DND-41 (cell line): ENCODE results near the gene SUB1.

Source experiments
- ATAC-seq: fragments of 200-7000 bp; cut with Tn5 transposase; 3 replicates; pipeline ENCODE4 v1.9.1; 2021; ENCODE audit warnings: low read depth; ENCODE audit not compliant: insufficient read depth
- DNase-seq: peaks from one replicate; pipeline ENCODE4 v3.0.0-alpha.2; 2020
- H2AFZ ChIP-seq: 2 replicates; pipeline ENCODE4 v1.6.0; 2012; ENCODE audit warnings: low read depth, low read length
- H3K27ac ChIP-seq: 2 replicates; pipeline ENCODE4 v1.5.1; 2012; ENCODE audit warnings: low read length, inconsistent platforms
- H3K27me3 ChIP-seq: fragments of 200-600 bp; sonication (generic); 2 replicates; pipeline ENCODE4 v1.6.0; 2012; ENCODE audit warnings: low read length, mild to moderate bottlenecking, inconsistent platforms; ENCODE audit not compliant: insufficient read depth, poor library complexity
- H3K36me3 ChIP-seq: 2 replicates; pipeline ENCODE4 v1.5.1; 2012; ENCODE audit warnings: low read length, inconsistent platforms; ENCODE audit not compliant: insufficient read depth
- H3K4me1 ChIP-seq: 2 replicates; pipeline ENCODE4 v1.5.1; 2012; ENCODE audit warnings: mild to moderate bottlenecking, low read length; ENCODE audit not compliant: insufficient read depth
- H3K4me2 ChIP-seq: 2 replicates; pipeline ENCODE4 v1.6.0; 2012; ENCODE audit warnings: mild to moderate bottlenecking, moderate library complexity, low read length, inconsistent platforms; ENCODE audit not compliant: insufficient read depth
- H3K4me3 ChIP-seq, 2 experiments: fragments of 200-600 bp in 1 of 2; shearing (Covaris generic) in 1 of 2; 2 replicates each; pipeline ENCODE4 v1.5.1; 2012 to 2016; ENCODE audit warnings: inconsistent platforms in 2 of 2, low read length in 2 of 2, mild to moderate bottlenecking in 2 of 2, low read depth in 1 of 2, moderate library complexity in 1 of 2
- H3K79me2 ChIP-seq: 2 replicates; pipeline ENCODE4 v1.6.0; 2012; ENCODE audit warnings: low read length, inconsistent platforms; ENCODE audit not compliant: insufficient read depth
- H3K9ac ChIP-seq: 2 replicates; pipeline ENCODE4 v1.6.0; 2012; ENCODE audit warnings: low read depth, mild to moderate bottlenecking, inconsistent platforms, low read length, moderate library complexity
- H3K9me3 ChIP-seq: 2 replicates; pipeline ENCODE4 v1.5.1; 2012; ENCODE audit warnings: low read length, moderate library complexity, mild to moderate bottlenecking, inconsistent platforms; ENCODE audit not compliant: insufficient read depth, severe bottlenecking
- H4K20me1 ChIP-seq: 2 replicates; pipeline ENCODE4 v1.6.0; 2012; ENCODE audit warnings: low read length; ENCODE audit not compliant: insufficient read depth
- CTCF ChIP-seq: IDR thresholded peaks from 2 replicates; pipeline ENCODE4 v1.5.1; 2012; ENCODE audit warnings: borderline replicate concordance, low read length, moderate library complexity, mild to moderate bottlenecking; ENCODE audit not compliant: poor library complexity, severe bottlenecking; ENCODE audit errors: extremely low read depth
- EZH2 ChIP-seq: IDR thresholded peaks from 3 replicates; pipeline ENCODE4 v1.6.1; 2012; ENCODE audit warnings: borderline replicate concordance, low read depth, mild to moderate bottlenecking, moderate library complexity, low read length, inconsistent platforms; ENCODE audit not compliant: severe bottlenecking

SUB1 gene

GRCh38 chr5:32583582-32584232 is 1.6 kb upstream of the SUB1 start:
- ATAC-seq (no peak), DNase-seq (no peak)
- peaks cover 33% of the 10 kb centered on the region for H3K79me2 ChIP-seq
- TF ChIP-seq CTCF (no peak), EZH2 (no peak)
- H3K4me2 ChIP-seq: no peak overlapping the region
- H4K20me1 ChIP-seq: peaks cover 28% of the 10 kb centered on the region
- no peak overlapping the region for H3K4me3 ChIP-seq
- no peaks in the 10 kb centered on the region for H3K9me3 ChIP-seq
- peaks cover 2% of the 10 kb centered on the region for H3K27me3 ChIP-seq
- H2AFZ ChIP-seq: no peak overlapping the region
- H3K9ac ChIP-seq: no peak overlapping the region
- no peak overlapping the region for H3K27ac ChIP-seq
- peaks cover 35% of the 10 kb centered on the region for H3K4me1 ChIP-seq
- H3K36me3 ChIP-seq: peaks cover 11% of the 10 kb centered on the region

DNA sequence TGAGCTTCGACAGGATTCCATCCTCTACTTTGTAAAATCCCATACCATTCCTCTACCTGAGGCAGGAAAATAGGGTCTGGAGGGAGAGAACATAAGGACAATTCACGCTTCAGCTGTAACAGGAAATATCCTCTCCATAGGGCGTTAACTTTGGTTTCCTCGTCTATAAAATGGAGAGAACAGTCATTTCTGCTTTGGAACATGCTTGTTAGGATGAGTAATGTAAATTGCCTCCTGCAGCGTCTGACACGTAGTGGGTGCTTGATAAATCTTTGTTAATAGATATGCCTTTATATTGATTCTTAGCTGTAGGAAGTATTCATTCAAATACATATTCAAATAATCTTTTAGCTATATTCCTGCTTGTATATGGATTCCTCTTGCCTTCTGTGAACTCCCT is 711 bp upstream of the SUB1 start:
- DNase-seq: no peak
- peak overlapping the region; percentile 63 for H3K4me2 ChIP-seq

DNA sequence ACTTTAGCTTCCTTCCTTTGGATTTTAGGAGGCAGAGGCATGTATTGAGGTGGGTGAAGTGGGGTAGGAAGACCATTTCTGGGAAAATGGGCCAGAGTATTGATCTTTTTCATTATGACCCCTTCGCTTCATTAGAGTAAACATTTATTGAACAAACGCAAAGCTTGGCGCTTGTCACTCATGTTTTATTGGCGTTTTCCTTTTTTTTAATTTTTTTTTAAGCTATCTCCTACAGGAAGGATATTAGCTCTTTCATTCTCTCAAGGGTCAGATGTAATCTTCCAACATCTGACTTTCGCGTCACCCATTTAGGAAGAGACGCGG is 273 bp upstream of the SUB1 start:
- Histone ChIP-seq H3K36me3 (peaks cover 24% of the 10 kb centered on the region), H3K27me3 (no peaks in the 10 kb centered on the region), H3K4me2 (peak overlapping the region; percentile 63), H3K79me2 (peaks cover 47% of the 10 kb centered on the region), H2AFZ (peak overlapping the region; percentile 76), H3K27ac (peak overlapping the region; percentile 93), H3K4me1 (peaks cover 46% of the 10 kb centered on the region), H3K9ac (peak overlapping the region; percentile 98), H3K4me3 (peak overlapping the region; percentile 72 to 99; a peak in 3 of 4 replicates), H4K20me1 (peaks cover 42% of the 10 kb centered on the region), H3K9me3 (no peaks in the 10 kb centered on the region)
- no peak for ATAC-seq
- TF ChIP-seq EZH2 (no peak), CTCF (no peak)
- DNase-seq: no peak

More for the DNA sequence above, 711 bp upstream of the SUB1 start:
- Histone ChIP-seq H3K4me3 (peak overlapping the region in 1 of 2 experiments; percentile 99; a peak in 2 of 4 replicates), H2AFZ (peak overlapping the region; percentile 76), H4K20me1 (peaks cover 37% of the 10 kb centered on the region), H3K79me2 (peaks cover 43% of the 10 kb centered on the region), H3K9me3 (no peaks in the 10 kb centered on the region), H3K27ac (peak overlapping the region; percentile 93), H3K27me3 (no peaks in the 10 kb centered on the region), H3K9ac (peak overlapping the region; percentile 98), H3K36me3 (peaks cover 20% of the 10 kb centered on the region), H3K4me1 (peaks cover 41% of the 10 kb centered on the region)
- TF ChIP-seq EZH2: no peak
- no peak for TF ChIP-seq CTCF
- no peak for ATAC-seq
